ENCODE measurements around the gene KCNJ12.

The KCNJ12 gene

GRCh38 chr17:21368545-21369246, 7.5 kb upstream of the KCNJ12 start:
- no peak for DNase-seq

- DNase-seq: no peak
Measured at GRCh38 chr17:21369395-21369794, 6.8 kb upstream of the KCNJ12 start.

GRCh38 chr17:21370430-21370829, 5.7 kb upstream of the KCNJ12 start:
- no peak for DNase-seq

- no peak for DNase-seq
Measured at GRCh38 chr17:21371511-21372081, 4.6 kb upstream of the KCNJ12 start.

GRCh38 chr17:21372256-21372954, 3.8 kb upstream of the KCNJ12 start:
- no peak for DNase-seq

- no peak for DNase-seq
Measured at GRCh38 chr17:21373036-21373435, 3.1 kb upstream of the KCNJ12 start.

GRCh38 chr17:21373696-21374440, 2.3 kb upstream of the KCNJ12 start:
- DNase-seq: no peak

- DNase-seq: no peak
Measured at GRCh38 chr17:21374441-21375161, 1.6 kb upstream of the KCNJ12 start.

- DNase-seq: no peak
Measured at GRCh38 chr17:21375162-21375560, 996 bp upstream of the KCNJ12 start.

- DNase-seq: no peak
Measured at GRCh38 chr17:21375757-21376080, 438 bp upstream of the KCNJ12 start.

- DNase-seq: no peak
Measured at GRCh38 chr17:21376759-21377690, 868 bp downstream of the KCNJ12 start.

GRCh38 chr17:21377705-21378396, 1.7 kb downstream of the KCNJ12 start:
- no peak for DNase-seq

- no peak for DNase-seq
Measured at GRCh38 chr17:21378553-21378952, 2.4 kb downstream of the KCNJ12 start.

- DNase-seq: no peak
Measured at GRCh38 chr17:21379080-21379711, 3.0 kb downstream of the KCNJ12 start.

- DNase-seq: no peak
Measured at GRCh38 chr17:21380659-21381058, 4.5 kb downstream of the KCNJ12 start.

GRCh38 chr17:21381076-21381706, 5.0 kb downstream of the KCNJ12 start:
- no peak for DNase-seq

GRCh38 chr17:21382560-21383495, 6.7 kb downstream of the KCNJ12 start:
- DNase-seq: no peak

GRCh38 chr17:21385281-21385845, 9.2 kb downstream of the KCNJ12 start:
- no peak for DNase-seq

- no peak for DNase-seq
Measured at GRCh38 chr17:21387616-21388015, 11.5 kb downstream of the KCNJ12 start.
